Liver (tissue), 9 donors: Measurements from ENCODE around the gene MAP3K15. TPM values are rescaled to one million over a fixed set of nuclear protein-coding genes. Genes with fewer than 3 reads are reported as not detected.

Experiments
- DNase-seq: peaks from one replicate; pipeline ENCODE4 v3.0.0-alpha.2; 2017; ENCODE audit warnings: low spot score
- H3K27ac ChIP-seq, 2 donors: one replicate each; pipeline ENCODE4 v1.7.0; 2013; ENCODE audit warnings: inconsistent platforms in 2 of 2, low read length in 2 of 2, control low read depth in 1 of 2, low read depth in 1 of 2, mild to moderate bottlenecking in 1 of 2
- H3K27me3 ChIP-seq, 4 donors: one replicate each; pipeline versions ENCODE4 v1.6.1 to v1.7.0; 2013; ENCODE audit warnings: low read length in 3 of 4, inconsistent platforms in 1 of 4, mild to moderate bottlenecking in 1 of 4, moderate library complexity in 1 of 4; ENCODE audit not compliant: control insufficient read depth in 4 of 4, insufficient read depth in 4 of 4
- H3K36me3 ChIP-seq, 4 donors: one replicate each; pipeline versions ENCODE4 v1.6.1 to v1.7.0; 2013; ENCODE audit warnings: low read length in 3 of 4, mild to moderate bottlenecking in 3 of 4, low read depth in 1 of 4, moderate library complexity in 1 of 4; ENCODE audit not compliant: control insufficient read depth in 4 of 4, insufficient read depth in 3 of 4
- H3K4me1 ChIP-seq, 4 donors: one replicate each; pipeline versions ENCODE4 v1.6.1 to v1.7.0; 2013; ENCODE audit warnings: low read length in 3 of 4, mild to moderate bottlenecking in 3 of 4, moderate library complexity in 1 of 4; ENCODE audit not compliant: control insufficient read depth in 4 of 4, insufficient read depth in 4 of 4
- H3K4me3 ChIP-seq, 3 donors: one replicate each; pipeline versions ENCODE4 v1.6.1 to v1.7.0; 2013; ENCODE audit warnings: low read length in 3 of 3, control low read depth in 1 of 3, low read depth in 1 of 3, mild to moderate bottlenecking in 1 of 3
- H3K9ac ChIP-seq, 2 donors: one replicate each; pipeline ENCODE4 v1.7.0; 2013; ENCODE audit warnings: low read length in 2 of 2, mild to moderate bottlenecking in 2 of 2, moderate library complexity in 2 of 2, control low read depth in 1 of 2, low read depth in 1 of 2
- H3K9me3 ChIP-seq, 4 donors: one replicate each; pipeline versions ENCODE4 v1.6.1 to v1.7.0; 2013; ENCODE audit warnings: low read length in 3 of 4; ENCODE audit not compliant: control insufficient read depth in 4 of 4
- CTCF ChIP-seq: fragments of 150-350 bp; IDR thresholded peaks from 2 replicates; pipeline ENCODE4 v1.5.1; 2017; ENCODE audit warnings: improper control_type of control experiment, low read depth, low read length; ENCODE audit not compliant: missing input control
- EGR1 ChIP-seq, 2 donors: IDR thresholded peaks; 2 replicates each; pipeline ENCODE4 v1.6.1; 2016 to 2018; ENCODE audit warnings: antibody characterized with exemption in 2 of 2, low read depth in 2 of 2
- FOXA1 ChIP-seq: IDR thresholded peaks from 2 replicates; pipeline ENCODE4 v1.6.1; 2016; ENCODE audit warnings: antibody characterized with exemption
- FOXA2 ChIP-seq: IDR thresholded peaks from 2 replicates; pipeline ENCODE4 v1.6.1; 2016; ENCODE audit warnings: antibody characterized with exemption
- GABPA ChIP-seq, 2 donors: IDR thresholded peaks in 1 of 2; conservative IDR thresholded peaks in 1 of 2; 2 replicates each; pipeline ENCODE4 v1.6.1; 2016; ENCODE audit warnings: antibody characterized with exemption in 2 of 2, mild to moderate bottlenecking in 1 of 2, moderate library complexity in 1 of 2
- HNF4A ChIP-seq, 2 donors: conservative IDR thresholded peaks; 2 replicates each; pipeline ENCODE4 v1.6.1; 2016; ENCODE audit warnings: antibody characterized with exemption in 2 of 2, mild to moderate bottlenecking in 2 of 2
- HNF4G ChIP-seq: IDR thresholded peaks from 2 replicates; pipeline ENCODE4 v1.6.1; 2016; ENCODE audit warnings: antibody characterized with exemption
- JUND ChIP-seq, 2 donors: IDR thresholded peaks; 2 replicates each; pipeline ENCODE4 v1.6.1; 2016; ENCODE audit warnings: antibody characterized with exemption in 2 of 2
- MAX ChIP-seq: IDR thresholded peaks from 2 replicates; pipeline ENCODE4 v1.6.1; 2016; ENCODE audit warnings: antibody characterized with exemption
- NR2F2 ChIP-seq: IDR thresholded peaks from 2 replicates; pipeline ENCODE4 v1.6.1; 2016; ENCODE audit warnings: antibody characterized with exemption
- RAD21 ChIP-seq, 2 donors: IDR thresholded peaks; 2 replicates each; pipeline ENCODE4 v1.6.1; 2016; ENCODE audit warnings: antibody characterized with exemption in 2 of 2, mild to moderate bottlenecking in 2 of 2
- REST ChIP-seq: IDR thresholded peaks from 2 replicates; pipeline ENCODE4 v1.6.1; 2016; ENCODE audit warnings: antibody characterized with exemption, mild to moderate bottlenecking
- RXRA ChIP-seq, 2 donors: IDR thresholded peaks; 2 replicates each; pipeline ENCODE4 v1.6.1; 2017 to 2018; ENCODE audit warnings: antibody characterized with exemption in 2 of 2, mild to moderate bottlenecking in 1 of 2
- SP1 ChIP-seq: IDR thresholded peaks from 2 replicates; pipeline ENCODE4 v1.6.1; 2018; ENCODE audit warnings: antibody characterized with exemption, mild to moderate bottlenecking
- TAF1 ChIP-seq: conservative IDR thresholded peaks from 2 replicates; pipeline ENCODE4 v1.6.1; 2016; ENCODE audit warnings: antibody characterized with exemption, mild to moderate bottlenecking
- YY1 ChIP-seq: IDR thresholded peaks from 2 replicates; pipeline ENCODE4 v1.6.1; 2016; ENCODE audit warnings: antibody characterized with exemption, mild to moderate bottlenecking
- WGBS: extraction: QIAGEN DNeasy Blood & Tissue Kit; methylation state at CpG from one replicate; pipeline ENCODE4 v1.1.7; 2013; 5-methylcytosine and 5-hydroxymethylcytosine counted together
- polyA plus RNA-seq, 2 donors: library from polyadenylated mRNA; stranded (reverse) in 1 of 2; unstranded in 1 of 2; fragments of 200-250 nt in 1 of 2; fragments of >200 nt in 1 of 2; fragmentation: Nextera tagmentation in 1 of 2; extraction: Ambion mirVana in 1 of 2; gene quantifications; one replicate each; pipeline versions ENCODE4 v1.2.1 to v1.2.3, GENCODE V29; 2013 to 2015
- total RNA-seq, 2 donors: library from RNA; depleted of rRNA; stranded (reverse); fragments of >200 nt; gene quantifications; one replicate each; pipeline ENCODE4 v1.2.3, GENCODE V29; 2014
- TF ChIP-seq, protein P1 (sequence below): IDR thresholded peaks from 2 replicates; pipeline ENCODE4 v1.6.1; 2016; ENCODE audit warnings: antibody characterized with exemption
- TF ChIP-seq, protein P2 (sequence below): IDR thresholded peaks from 2 replicates; pipeline ENCODE4 v1.6.1; 2016; ENCODE audit warnings: antibody characterized with exemption
- donor health status: healthy.
- donor health status: healthy.
- donor health status: healthy.
- donor health status: healthy.
- donor health status: healthy.

The MAP3K15 gene
- total and polyA plus RNA-seq, 4 donors: 0.09 to 0.28 TPM; not detected in 2

DNA sequence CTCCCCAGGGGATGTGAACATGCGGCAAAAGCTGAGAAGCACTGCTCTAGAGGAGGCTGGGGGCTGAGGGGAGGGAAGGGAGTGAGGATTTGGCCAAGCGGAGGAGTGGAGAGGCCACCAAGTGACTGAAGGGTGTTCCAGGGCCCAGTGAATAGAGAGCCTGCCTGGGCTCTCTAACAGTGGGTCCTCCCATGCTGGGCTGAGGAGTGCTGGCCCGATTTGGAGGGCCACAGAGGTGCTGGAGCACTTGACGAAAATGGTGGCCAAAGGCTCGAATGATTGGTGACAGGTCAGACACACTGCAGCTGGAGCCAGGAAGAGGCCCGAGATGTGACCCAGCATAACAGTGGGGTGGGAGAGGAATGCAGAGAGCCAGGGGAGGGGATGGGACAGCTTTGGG, 37.5 kb upstream of the MAP3K15 start (continued):
- TF ChIP-seq CTCF: no peak
- TF ChIP-seq, protein P1, sequence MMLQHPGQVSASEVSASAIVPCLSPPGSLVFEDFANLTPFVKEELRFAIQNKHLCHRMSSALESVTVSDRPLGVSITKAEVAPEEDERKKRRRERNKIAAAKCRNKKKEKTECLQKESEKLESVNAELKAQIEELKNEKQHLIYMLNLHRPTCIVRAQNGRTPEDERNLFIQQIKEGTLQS: no peak

- H3K4me1 ChIP-seq: no peaks in the 10 kb centered on the region
- no peak overlapping the region for H3K9ac ChIP-seq
- TF ChIP-seq FOXA2 (no peak), YY1 (no peak), FOXA1 (no peak), HNF4G (no peak), CTCF (no peak), RXRA (IDR thresholded peaks at IDR 0.05) (no peak), TAF1 (no peak), REST (no peak), JUND (IDR thresholded peaks at IDR 0.05) (no peak), HNF4A (conservative IDR thresholded peaks at IDR 0.05) (no peak), RAD21 (IDR thresholded peaks at IDR 0.05) (no peak), SP1 (no peak), GABPA (IDR thresholded peaks at IDR 0.05 in 1 of 2, conservative IDR thresholded peaks at IDR 0.05 in 1 of 2) (no peak), EGR1 (IDR thresholded peaks at IDR 0.05; ENCODE audit: low read depth in 2 of 2) (no peak), NR2F2 (no peak), MAX (no peak)
- TF ChIP-seq, protein P1: no peak
- TF ChIP-seq, protein P2, sequence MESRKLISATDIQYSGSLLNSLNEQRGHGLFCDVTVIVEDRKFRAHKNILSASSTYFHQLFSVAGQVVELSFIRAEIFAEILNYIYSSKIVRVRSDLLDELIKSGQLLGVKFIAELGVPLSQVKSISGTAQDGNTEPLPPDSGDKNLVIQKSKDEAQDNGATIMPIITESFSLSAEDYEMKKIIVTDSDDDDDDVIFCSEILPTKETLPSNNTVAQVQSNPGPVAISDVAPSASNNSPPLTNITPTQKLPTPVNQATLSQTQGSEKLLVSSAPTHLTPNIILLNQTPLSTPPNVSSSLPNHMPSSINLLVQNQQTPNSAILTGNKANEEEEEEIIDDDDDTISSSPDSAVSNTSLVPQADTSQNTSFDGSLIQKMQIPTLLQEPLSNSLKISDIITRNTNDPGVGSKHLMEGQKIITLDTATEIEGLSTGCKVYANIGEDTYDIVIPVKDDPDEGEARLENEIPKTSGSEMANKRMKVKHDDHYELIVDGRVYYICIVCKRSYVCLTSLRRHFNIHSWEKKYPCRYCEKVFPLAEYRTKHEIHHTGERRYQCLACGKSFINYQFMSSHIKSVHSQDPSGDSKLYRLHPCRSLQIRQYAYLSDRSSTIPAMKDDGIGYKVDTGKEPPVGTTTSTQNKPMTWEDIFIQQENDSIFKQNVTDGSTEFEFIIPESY: no peak
- H3K27me3 ChIP-seq: peaks cover 0 to 2% (median 0%) of the 10 kb centered on the region in 4 donors
- no peak for DNase-seq
- no peaks in the 10 kb centered on the region for H3K9me3 ChIP-seq
- H3K27ac ChIP-seq: no peak overlapping the region
- WGBS: 90% methylated on average over 7 of the region's 7 CpGs
- H3K36me3 ChIP-seq: no peaks in the 10 kb centered on the region
- H3K4me3 ChIP-seq: no peak overlapping the region
Measured at GRCh38 chrX:19549838-19550237, 34.5 kb upstream of the MAP3K15 start.
